Measurements from ENCODE around the gene IRF2BP2.
A peak's percentile ranks its signal among the peaks of the same experiment; 100 is the strongest.
"Not testable (repeated sequence)": the region's sequence is repeated elsewhere in the genome, so short reads cannot be mapped to it uniquely, and the experiment has no call there.

The IRF2BP2 gene

DNA sequence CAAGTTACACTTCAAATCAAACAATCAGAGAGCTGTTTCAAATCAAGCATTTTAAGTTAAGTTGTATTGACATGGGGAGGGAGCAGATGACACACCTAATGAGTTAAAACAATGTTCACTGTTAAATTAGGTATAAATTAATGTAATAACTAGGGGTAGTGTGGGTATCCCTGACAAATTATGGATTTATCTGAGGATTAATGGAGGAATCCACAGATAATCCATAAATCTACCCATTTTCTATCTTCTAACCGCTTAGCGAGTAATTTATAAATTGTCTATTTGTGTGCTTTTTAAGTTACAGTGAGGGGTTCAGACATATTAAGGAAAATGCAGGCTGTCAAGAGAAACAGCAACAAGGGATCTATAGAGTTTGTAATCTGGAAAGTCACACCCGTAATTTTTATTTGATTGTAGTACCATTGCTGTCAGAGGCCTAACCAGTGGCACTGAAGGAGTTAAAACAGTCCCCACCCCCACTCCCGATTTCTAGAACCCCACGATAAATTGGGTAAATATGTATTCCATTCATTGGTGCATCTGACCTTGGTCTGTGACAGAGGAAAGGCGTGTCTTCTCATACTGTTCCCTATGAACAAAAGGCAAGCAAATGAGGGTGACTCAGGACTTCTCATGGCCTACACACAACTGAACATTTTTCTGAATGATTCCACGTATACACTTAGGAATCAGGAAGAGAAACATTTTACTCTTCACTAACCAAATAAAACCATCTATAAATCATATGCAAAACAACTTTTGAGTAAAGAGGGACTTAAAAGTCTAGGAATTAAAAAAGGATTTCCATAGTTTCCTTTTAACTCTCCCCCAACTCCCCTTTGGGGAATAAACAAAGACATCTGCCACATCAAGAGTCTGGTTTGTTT is 7.4 kb downstream of the IRF2BP2 start:
- H3K4me3 ChIP-seq (ENCODE audit: low read depth, low read length), result no peak overlapping the region

DNA sequence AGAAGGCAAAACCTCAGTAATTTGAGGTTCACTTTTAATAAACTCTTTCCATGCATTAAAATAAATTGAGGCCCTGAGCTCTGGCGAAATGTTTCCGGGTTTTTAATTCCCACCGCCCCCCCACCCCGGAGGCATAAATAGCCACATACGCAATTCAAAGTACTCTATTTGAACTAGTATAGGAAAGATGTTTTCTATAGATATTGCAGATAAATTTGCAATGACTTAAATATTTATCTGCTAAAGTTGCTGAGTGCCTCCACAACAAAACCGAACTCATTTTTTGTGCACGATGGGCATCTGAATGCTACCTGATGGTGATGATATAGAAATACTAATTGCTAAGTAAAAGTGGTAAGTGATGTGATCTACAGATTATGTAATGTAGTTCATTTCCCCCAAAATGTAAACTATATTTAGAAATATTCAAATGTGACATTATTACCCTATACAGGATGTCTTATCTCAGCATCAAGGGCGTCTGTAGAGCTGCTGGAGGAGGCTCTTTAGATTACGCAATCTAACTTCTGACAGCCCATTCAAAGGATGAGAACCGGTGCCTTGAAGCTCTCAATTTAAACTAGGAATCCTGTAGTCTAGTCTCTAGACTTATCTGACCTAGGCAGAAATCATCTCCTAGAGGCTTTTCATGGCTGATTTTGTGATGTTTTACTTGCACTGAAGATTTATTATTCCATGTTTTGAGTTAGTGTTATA is 8.5 kb downstream of the IRF2BP2 start:
- H3K4me3 ChIP-seq (ENCODE audit: low read depth, low read length), result no peak overlapping the region

DNA sequence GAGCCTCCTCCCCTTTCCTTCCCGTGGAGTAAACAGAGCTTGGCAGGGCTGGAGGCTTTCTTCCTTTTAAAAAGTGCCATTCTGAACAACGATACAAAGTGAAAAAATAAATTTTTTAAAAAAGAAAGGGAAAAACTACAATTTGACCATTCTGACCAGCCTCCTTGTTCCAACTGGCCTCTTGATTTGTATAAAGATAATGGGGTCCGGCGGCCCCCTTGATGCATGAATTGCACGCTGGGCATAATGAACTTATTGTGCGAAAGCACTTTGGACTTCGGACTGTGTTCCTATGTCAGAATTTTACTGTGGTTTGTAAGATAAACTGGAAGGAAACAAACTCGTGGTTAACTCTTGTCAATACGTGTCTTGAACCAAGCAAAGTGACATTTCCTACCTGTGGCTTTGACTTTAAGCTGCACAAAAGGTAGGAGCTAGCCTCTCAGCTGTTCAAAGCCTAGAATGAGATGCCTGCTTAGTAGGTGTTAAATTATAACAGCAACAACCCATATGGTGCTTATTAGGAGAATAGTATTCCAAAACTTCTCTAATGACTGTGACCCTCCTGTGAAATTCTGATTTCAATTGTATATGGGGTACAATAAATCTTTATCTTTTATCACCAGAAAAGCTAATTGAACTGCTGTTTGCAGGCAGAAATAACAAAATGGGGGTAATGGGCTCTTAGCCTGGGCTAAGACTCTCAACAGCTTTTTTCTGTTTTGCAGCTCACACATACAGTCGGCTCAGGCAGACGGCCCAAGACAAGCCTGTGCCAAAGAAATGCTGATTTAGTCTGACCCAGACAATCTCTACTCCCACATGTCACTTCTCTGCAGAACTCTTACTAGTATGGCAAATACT is 9.3 kb downstream of the IRF2BP2 start:
- peak overlapping the region; percentile 13 for H3K4me3 ChIP-seq (ENCODE audit: low read depth, low read length)

DNA sequence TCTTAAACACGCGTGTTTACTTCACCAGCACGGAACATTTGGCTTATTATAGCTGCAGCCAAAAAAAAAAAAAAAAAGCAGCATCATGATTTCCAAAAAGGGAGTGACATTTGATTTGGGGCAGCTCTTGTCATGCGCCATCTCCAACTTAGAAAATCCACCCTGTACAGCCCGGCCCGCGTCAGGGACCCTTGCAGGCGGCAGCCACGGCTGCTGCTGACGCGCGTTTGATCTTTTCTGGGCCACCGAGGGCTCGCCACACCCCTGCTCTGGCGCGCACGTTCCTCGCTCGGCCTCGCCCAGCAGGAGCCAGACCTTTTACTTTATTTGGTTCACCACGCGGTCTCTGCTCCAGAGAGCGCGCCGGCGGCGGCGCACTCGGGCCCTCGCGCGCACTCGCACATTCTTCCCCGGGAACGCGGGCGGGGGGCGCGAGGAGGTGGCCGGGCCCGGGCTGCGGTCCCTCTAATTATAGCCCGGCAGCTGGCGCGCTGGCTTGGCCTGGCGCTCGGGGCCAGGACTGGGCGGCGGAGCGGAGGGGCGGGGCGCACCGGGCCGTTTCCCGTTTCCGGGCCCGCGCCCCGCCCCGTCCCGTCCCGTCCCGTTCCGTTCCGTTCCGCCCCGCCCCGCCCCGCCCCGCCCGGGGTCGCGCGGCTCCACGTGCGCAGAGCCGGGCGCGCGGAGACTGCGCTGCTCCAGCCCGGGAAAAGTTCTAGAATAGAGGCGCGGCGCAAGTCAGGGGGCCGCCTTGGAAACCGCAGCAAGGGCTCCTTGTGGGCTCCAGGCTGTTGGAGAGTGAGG is 10.2 kb downstream of the IRF2BP2 start:
- peak overlapping the region; percentile 44 for H3K4me3 ChIP-seq (ENCODE audit: low read depth, low read length)

DNA sequence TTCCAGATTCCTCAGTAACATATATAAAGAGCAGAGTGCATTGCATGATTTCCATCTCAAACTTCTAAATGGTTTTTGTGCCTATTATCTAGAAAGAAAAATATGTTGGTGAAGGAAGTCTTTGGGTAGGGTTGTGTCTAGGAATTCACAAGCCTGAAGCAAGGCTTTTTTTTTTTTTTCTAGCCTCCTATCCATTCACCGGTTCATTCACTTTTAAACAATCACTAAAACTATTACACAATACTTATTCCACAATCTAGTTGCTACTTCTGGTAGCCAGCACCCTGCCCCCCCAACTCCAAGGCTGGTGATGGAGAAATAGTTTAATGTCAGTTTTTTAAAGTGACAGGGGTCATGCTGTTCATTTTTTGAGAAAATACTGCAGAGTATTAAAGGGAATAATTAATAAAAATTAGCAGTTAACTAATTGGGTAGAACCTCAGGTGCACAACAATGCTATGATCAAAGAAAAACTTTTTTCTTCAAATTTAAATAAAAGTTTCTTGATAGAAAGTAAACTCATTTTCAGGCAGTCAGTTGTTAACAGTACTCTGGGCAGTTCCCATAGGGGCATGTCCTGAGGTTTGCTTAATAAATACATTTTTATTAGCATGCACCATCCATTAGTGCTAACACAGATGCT is 10.9 kb downstream of the IRF2BP2 start:
- H3K4me3 ChIP-seq (ENCODE audit: low read depth, low read length), result peak overlapping the region; percentile 44

DNA sequence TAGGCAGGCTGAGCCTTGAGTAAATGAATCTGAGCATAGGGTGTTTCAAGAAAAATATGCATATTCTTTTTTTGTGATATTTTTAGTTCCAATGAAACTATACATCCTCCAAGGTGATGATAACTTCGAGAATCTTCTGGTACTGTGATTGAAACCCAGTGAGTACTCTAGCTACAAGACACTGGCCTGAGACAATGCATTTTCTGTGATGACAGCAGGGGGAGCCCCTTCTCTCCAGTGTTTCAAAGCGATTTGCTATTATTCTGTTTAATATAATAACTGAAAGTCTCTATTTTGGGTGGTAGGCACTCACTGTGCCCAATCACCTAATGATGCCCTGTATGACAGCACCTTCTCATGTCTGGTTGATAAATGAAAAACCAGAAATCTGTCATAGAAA is 12.1 kb downstream of the IRF2BP2 start:
- H3K4me3 ChIP-seq (ENCODE audit: low read depth, low read length), result no peak overlapping the region

DNA sequence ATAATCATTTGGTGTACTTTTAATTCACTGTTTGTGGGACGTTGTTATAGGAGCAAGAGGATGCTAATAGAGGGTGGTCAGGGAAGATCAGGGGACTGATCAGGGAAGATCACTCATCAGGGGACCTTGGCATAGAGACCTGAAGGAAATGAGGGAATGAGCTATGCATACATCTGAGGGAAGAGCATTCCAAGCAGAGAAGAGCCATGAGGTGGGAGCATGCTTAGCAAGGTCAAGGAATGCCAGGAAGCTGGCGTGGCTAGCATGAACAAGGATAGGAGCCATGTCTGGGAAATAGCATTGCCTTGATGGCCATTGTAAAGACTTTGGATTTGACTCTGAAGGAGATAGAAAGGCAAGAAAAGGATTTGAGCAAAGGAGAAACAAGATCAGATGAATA is 14.1 kb downstream of the IRF2BP2 start:
- no peak overlapping the region for H3K4me3 ChIP-seq (ENCODE audit: low read depth, low read length)

DNA sequence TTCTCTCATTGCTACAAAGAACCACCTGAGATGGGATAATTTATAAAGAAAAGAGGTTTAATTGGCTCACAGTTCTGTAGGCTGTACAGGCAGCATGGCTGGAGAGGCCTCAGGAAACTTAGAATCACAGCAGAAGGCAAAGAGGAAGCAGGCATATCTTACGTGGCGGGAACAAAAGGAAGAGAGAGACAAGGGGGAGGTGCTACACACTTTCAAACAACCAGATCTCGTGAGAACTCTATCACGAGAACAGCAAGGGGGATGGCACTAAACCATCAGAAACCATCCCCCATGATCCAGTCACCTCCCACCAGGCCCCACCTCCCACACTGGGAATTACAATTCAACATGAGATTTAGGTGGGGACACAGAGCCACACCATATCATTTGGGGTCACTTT is 15.4 kb downstream of the IRF2BP2 start:
- not testable (repeated sequence) for H3K4me3 ChIP-seq (ENCODE audit: low read depth, low read length)

DNA sequence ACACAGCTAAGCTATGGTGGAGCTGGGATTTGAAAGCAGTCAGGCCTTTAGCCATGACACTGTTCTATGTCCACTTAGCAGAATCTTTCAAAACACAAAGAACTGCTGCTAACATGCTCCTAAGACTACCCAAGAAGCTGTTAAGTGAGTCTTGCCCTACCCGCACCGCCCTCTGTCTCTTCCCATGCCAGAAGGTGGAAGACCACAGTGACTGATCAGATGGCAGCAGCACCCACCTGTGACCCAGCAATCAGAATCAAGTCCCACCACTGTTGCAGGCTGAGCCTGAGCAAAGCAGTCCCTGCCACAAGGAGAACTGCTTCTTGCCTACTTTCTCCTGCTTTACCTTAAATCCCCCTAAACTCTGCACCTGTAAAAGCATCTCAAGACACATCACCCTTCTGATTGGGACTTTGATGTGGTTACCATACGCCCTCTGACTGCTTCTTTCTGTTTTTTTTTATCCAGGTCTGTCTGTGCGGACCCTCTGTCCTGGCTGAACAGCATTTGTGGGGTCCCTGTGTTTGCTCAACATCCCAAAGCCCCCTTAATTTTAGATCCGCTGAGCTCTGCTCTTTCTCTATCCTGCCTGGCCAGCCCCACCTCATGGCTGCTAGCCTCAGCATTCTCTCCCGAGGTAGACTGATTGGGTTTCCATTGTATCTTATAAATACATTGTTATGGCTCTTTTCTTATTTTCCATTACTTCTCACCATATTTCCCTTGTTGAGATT is 16.0 kb downstream of the IRF2BP2 start:
- no peak overlapping the region for H3K4me3 ChIP-seq (ENCODE audit: low read depth, low read length)

DNA sequence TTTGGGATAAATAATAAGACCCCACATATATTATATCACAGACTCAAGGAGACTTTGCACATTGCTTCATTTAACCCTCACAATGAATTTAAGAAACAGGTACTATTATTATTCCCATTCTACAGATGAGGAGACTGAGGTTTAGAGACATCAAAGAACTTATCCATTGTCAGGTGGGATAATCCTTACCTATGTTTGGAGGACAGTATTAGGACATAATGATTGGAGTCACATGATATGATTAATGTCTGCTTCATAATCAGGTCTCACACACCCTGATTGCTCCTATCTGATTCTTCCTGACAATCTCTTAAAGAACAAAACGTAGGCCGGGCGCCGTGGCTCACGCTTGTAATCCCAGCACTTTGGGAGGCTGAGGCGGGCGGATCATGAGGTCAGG is 16.9 kb downstream of the IRF2BP2 start:
- H3K4me3 ChIP-seq (ENCODE audit: low read depth, low read length), result no peak overlapping the region

DNA sequence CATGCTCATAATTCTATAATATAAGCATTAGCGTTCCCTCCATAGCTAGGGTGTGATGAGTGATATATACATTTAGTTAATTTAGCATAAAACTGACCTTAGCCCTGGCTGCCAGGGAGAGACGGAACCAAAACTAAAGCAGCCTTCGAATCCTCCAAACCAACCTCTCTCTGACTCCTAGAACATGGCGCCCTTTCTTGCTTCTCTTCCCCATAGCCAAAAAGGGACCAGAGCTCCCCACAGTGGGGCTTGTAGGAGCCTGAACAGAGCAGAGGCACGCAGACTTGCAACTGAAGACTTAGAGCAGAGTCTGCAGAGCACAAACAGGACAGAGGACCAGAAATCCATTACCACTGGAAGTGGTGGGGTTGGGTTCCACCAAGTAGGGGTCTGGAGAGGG is 17.7 kb downstream of the IRF2BP2 start:
- H3K4me3 ChIP-seq (ENCODE audit: low read depth, low read length), result no peak overlapping the region

DNA sequence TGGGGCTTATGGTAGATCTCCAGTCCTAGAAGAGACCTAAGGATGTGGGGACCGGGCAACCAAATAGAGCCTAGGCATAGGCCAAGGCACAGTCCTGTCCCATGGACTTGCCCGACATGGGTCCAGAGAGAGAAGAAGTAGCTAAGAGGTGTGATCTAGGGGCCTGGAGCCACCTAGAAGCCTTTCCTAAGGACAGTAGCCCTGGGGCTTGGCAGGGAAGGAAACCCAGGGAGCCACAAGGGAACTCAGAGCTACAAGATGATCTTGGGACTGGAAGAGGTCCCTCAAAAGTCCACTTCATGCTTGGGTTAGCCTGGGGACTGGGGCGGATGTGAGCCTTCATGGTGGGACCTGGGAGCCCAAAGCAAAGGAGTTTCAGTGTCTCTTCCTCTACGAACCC is 18.8 kb downstream of the IRF2BP2 start:
- no peak overlapping the region for H3K4me3 ChIP-seq (ENCODE audit: low read depth, low read length)

DNA sequence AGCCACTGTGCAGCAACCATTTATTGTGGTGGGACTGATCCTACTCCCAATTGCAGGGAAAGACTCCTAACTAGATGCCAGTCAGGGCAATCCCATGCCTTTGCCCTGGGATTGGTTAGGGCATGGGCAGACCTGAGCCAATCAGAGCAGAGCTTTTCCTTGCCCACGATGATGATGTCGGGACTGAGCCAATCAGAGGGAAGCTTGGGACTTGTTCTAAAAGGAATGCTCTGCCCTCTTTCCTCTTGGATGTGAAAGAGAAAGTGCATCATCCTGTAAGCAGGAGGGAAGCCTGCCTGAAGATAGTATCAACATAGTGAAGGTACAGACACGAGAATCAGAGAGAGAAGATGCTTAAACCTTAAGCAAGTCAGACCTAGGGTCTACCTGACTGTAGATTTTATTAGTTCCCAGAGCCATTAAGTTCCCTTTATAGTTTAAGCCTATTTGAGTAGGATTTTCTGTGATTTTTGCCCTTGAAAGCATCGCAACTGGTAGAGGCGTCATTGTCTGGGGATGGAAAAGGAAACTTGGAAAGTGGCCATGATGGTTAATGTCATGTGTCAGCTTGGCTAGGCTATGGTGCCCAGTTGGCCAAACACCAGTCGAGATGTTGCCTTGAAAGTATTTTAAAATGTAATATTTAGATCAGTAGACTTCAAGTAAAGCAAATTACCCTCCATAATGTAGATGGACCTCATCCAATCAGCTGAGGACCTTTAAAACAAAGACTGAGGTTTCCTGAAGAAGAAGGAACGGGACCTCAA is 19.9 kb downstream of the IRF2BP2 start:
- H3K4me3 ChIP-seq (ENCODE audit: low read depth, low read length), result no peak overlapping the region

DNA sequence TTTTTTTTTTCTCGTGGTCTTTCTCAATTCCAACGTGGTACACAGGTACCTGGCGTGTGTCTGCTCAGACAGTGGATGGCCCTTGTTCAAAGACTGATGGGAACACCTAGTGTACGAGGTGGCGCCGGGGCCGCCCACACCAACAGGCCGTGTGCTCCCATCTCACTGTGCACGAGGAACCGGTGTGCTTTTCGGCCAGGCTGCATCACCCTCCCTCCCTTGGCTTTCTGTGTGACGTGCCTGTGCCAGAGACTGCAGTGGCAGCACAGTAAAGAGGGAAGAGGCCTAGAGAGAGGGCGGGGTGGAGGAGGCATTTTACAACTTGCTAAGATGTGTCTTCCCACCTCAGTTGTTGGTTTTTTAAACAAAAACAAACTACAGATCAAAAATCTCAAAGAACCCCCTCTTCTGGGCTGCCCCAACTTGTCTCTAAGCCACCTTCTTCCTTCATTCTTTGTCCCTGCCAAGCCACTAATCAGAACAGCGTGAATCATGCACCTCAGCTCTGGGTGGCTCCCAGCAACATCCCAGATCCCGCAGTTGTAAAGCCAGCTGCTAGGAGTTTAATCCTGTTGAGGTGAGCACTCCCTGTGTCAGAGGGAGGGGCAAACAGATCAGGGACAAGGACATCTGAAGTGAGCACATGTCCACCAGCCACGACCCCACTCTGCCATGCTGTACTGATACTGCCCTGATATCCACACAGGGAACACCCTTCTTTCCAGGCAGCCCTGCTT is 20.7 kb downstream of the IRF2BP2 start:
- no peak overlapping the region for H3K4me3 ChIP-seq (ENCODE audit: low read depth, low read length)

DNA sequence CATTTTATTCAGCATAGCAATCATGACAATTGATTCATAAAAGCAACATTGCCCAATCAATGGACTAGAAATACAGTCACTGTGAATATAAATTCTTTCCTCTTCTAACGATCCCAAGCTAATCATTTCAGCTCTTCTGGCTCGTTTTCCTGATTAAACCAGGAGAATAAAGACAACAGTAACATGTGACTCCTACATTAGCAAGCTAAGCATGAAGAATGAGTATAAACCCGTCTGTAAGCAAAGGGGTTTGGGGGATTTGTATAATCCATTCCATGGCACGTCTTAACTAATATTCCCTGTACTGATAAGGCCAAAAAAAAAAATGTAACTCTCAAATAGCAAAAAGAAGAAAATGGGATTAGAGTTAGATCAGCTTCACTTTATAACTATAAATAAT is 21.6 kb downstream of the IRF2BP2 start:
- no peak overlapping the region for H3K4me3 ChIP-seq (ENCODE audit: low read depth, low read length)

DNA sequence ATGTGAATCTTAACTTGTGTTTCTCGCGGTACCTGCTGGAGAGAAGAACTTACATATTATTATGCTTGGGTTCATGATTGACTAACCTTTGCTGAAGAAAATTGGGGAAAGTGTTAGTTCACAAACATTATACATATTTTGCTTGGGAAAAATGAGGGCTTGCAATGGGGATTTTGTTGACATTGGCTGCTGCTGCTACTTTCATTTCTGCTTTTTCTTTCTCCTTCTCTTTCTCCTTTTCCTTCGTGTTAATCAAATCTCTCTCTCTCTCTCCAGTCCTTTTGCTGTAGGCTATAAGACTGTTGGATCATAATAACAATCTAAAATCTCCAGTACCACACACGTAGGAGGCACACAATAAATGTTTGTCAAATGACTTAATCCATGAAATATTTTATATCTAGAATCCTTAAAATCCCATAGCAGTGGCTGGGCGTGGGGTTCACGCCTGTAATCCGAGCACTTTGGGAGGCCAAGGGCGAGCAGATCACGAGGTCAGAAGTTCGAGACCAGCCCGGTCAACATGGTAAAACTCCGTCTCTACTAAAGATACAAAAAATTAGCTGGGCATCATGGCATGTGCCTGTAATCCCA is 23.0 kb downstream of the IRF2BP2 start:
- H3K4me3 ChIP-seq (ENCODE audit: low read depth, low read length), result no peak overlapping the region

DNA sequence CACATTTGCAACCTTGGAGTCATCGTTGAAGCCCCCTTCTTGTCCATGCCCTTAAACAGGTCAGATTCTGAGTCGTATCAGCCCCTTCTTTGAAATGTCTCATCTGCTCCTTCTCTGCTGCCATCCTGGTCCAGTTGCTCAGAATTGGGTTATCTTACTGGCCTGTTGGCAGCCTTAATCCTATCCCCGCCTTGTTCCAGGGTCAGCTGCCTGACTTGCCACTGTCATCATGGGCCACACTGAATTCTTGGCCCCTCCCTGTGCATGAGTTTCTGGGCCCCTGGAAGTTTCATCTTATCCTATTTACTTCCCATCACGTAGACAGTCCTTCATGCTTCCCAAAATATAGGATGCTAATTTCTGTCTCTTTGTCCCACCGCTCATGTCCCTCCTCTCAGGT is 23.7 kb downstream of the IRF2BP2 start:
- no peak overlapping the region for H3K4me3 ChIP-seq (ENCODE audit: low read depth, low read length)

Data from iPS-11a (cell line).